ENCODE measurements around the gene GATA1.
"Not testable (repeated sequence)": the region's sequence is repeated elsewhere in the genome, so short reads cannot be mapped to it uniquely, and the experiment has no call there.

The GATA1 gene

DNA sequence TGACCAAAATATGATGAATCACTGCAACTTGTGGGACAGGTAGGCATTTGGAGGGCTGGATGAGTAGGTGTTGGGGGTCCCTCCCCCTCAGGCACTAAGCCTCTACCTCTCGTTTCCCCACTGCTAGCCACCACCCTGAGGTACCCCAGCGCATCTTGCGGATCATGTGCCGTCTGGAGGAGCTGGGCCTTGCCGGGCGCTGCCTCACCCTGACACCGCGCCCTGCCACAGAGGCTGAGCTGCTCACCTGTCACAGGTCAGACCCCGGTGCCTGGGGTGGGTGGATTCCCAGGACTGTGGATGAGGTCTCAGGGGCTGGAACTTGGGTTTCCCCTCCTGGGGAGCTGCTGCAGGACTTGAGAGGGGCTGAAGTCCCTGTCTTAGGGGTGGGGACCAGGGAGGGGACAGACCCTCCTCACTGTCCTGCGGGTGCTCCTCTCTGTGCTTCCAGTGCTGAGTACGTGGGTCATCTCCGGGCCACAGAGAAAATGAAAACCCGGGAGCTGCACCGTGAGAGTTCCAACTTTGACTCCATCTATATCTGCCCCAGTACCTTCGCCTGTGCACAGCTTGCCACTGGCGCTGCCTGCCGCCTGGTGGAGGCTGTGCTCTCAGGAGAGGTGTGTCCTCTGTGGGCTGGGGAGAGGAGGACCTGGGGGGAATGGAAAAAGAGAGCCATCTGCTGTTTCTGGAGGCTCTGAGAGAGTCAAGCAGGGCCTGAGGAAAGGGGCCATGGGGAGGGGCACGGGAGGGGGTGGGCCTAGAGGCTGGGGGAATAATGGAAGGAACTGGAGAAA, 29.8 kb downstream of the GATA1 start:
- DNase-seq: no peak

DNA sequence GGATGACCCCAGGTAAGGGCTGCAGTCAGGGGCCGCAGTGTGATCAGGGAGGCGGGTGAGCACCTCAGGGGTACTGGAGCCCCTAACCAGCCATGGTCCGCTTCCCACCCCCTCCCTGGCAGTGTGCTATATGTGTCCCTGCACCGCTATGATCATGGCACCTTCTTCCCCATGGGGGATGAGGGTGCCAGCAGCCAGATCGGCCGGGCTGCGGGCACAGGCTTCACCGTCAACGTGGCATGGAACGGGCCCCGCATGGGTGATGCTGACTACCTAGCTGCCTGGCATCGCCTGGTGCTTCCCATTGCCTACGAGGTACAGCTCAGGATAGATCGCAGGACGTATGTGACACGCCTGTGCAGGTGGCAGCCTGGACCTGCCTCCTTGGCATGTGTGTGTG, 31.7 kb downstream of the GATA1 start:
- no peak for DNase-seq

DNA sequence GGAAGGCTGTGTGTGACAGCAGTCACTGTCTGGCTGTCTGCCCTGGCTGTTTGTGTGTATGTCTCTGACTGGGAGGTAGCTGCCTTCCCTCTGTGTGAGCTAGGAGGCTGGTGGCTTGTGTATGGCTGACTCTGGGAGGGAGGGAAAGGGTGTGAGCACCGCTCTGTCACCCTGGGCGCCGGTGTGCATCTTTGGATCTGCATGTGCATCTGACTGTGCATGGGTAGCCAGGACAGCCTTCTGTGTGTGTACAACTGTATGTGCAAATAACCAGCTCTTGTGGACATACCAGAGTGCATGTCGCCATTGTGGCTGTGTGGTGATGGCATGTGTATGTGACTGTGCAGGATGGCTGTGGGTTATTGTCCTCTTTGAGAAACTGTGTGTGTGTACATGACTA, 32.5 kb downstream of the GATA1 start:
- no peak for DNase-seq

DNA sequence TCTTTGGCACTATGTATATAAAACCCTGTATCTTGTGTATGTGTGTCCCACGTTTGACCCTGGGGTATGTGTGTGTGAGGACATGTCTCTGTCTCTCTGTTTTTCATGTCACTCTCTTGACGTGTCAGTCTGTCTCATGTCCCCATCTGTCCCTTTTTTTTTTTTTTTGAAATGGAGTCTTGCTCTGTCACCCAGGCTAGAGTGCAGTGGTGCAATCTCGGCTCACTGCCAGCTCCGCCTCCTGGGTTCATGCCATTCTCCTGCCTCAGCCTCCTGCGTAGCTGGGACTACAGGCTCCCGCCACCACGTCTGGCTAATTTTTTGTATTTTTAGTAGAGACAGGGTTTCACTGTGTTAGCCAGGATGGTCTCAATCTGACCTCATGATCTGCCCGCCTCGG, 33.0 kb downstream of the GATA1 start:
- not testable (repeated sequence) for DNase-seq

DNA sequence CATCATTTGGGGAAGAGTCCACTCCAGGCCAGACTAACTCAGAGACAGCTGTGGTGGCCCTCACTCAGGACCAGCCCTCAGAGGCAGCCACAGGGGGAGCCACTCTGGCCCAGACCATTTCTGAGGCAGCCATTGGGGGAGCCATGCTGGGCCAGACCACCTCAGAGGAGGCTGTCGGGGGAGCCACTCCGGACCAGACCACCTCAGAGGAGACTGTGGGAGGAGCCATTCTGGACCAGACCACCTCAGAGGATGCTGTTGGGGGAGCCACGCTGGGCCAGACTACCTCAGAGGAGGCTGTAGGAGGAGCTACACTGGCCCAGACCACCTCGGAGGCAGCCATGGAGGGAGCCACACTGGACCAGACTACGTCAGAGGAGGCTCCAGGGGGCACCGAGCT, 36.7 kb downstream of the GATA1 start:
- no peak for DNase-seq

DNA sequence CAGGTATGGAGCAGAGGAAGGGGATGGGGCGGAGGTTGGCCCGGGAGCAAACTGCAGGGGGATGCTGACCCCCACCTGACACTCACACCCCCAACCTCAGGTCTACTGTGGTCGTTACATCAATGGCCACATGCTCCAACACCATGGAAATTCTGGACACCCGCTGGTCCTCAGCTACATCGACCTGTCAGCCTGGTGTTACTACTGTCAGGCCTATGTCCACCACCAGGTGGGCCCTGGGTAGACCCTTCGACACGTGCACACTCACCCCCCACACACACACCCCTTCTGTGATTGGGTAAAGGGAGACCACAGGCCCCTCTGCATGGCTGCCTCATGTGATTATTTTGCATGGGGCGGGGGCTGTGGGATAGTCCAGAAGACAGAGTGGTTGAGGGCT, 37.7 kb downstream of the GATA1 start:
- no peak for DNase-seq

DNA sequence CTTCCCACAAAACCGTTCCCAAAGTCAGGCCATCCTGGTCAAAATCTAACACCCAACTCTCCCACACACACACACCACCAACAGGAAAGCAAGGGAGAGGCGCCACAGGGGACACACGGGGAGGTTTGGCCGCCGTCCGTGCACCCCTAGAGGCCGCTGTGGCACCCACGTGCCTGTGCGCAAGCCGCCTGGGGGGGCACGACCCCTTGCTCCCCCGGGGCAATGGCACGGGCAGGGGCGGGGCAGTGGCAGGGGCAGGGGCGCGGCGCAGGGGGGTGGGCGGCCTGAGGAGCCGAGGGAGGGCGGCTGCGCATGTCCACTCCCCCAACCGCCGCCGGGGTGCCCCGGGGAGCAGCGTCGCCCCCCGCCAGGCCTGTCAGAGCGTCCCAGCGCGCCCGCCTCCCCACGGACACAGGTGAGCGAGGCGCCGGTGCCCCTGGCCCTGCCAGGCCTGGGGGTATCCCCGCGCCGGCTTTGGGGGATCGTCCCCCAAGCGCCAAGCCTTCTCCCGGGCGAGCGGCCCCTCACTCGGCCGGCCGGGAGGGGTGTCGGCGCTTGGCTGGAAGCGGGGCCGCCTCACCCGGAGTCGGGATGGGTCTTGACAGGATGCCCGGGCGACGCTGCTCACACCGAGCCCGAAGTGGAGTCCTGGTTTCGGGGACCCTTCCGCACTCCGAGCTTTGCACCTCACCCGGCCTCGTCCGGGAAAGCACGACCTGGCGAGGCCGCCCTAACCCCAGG, 39.9 kb downstream of the GATA1 start, which contains the start of gene ERAS:
Gene ERAS, plus strand, starts transcription at position 379 of the 741 bp plus-strand sequence. CDS start 2,611 bp downstream, outside the sequence.
- no peak for DNase-seq

DNA sequence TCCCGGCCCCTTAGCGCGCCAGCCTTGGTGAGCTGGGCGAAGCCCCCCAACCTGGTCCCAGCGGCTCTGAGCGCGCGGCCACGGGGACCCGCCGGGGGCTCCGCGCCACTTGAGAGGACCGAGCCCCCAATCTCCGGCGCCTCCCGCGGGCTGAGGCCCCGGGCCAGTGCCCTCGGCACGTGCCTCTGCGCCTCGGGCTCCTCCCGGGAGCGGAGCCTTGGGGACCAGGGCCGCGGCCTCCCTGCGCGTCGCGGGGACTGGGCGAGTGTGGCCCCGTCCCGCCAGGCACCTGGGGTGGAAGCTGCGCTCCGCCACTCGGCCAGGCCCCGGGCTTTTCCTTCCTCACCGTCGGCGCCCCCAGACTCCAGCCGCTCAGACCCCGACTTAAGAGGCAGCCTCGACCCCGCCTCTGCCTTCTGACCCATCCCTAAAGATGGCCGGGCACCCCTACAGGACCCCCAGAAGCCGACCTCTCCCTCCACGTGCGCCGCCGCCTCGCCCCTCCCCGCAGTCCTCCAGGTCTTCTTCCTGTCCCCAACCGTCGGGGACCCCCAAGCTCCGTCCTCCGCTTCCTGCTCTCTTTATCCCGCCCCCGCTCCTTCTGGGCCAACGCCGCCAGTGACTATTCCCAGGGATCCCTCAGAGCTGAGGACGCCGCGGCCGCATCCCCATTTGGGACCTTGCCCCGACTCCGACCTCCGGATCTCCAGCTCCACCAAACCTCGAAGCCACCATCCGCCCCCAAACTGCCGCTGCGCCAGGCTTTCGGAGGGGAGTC, 40.7 kb downstream of the GATA1 start:
- no peak for DNase-seq

DNA sequence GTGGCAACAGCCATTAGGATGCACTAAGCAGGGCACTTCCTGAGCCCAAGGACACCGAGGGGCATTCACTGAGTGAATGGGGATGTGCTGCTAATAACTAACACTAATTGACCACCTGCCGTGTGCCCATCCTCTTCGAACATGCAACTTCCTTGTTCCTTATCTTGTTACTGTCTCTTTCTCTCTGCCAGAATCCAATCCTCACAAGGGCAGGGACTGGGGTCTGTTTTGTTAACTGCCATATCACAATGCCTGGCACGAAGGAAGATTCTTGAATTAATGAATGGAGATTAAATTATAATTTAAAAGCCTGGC, 41.2 kb downstream of the GATA1 start:
- DNase-seq: no peak

DNA sequence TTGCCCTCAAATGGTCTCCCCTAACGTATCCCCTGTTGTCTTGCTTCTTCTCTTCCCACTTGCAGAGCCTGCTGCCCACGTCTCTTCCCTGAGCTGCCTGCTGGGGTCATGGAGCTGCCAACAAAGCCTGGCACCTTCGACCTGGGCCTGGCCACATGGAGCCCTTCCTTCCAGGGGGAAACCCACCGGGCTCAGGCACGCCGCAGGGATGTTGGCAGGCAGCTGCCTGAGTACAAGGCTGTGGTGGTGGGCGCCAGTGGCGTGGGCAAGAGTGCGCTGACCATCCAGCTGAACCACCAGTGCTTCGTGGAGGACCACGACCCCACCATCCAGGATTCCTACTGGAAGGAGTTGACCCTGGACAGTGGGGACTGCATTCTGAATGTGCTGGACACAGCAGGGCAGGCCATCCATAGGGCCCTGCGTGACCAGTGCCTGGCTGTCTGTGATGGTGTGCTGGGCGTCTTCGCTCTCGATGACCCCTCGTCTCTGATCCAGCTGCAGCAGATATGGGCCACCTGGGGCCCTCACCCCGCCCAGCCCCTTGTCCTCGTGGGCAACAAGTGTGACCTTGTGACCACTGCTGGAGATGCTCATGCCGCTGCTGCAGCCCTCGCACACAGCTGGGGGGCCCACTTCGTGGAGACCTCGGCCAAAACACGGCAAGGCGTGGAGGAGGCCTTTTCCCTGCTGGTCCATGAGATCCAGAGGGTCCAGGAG, 42.8 kb downstream of the GATA1 start:
- no peak for DNase-seq

DNA sequence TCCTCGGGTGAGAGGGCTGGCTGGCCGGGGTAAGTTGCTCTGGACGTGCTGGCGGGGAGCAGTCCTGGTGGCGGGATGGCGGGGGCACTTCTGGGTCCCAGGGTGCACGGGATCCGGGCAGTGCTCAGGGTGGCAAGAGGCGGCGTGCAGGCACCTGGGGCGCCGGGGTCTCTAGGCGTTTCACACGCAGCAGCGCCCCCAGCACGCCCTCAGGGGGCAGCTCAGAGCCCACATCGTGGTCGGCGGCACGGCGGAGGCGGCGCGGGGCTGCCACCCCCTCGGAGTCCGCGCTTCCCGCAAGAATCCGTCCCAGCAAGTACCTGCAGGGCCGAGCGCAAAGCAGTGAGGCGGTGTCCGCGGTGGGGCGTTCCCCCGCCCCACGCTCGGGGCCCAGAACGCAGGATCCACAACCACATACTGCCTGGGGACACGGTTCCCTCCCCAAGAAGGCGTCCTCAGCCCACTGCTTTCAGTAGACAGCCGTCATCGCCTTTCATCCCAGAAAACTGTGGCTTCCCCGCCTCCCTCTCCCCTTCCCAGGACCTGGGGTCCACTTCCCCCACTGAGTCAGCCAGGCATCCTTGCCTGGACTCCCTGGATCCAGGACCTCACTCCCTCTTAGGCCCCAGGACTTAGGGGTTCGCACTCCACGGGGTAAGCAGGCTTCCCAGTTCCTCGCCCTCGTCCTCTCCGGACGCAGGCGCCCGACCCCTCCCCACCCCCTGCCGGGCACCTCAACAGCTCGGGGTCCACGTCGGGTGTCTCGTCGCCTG, 44.9 kb downstream of the GATA1 start:
- no peak for DNase-seq

DNA sequence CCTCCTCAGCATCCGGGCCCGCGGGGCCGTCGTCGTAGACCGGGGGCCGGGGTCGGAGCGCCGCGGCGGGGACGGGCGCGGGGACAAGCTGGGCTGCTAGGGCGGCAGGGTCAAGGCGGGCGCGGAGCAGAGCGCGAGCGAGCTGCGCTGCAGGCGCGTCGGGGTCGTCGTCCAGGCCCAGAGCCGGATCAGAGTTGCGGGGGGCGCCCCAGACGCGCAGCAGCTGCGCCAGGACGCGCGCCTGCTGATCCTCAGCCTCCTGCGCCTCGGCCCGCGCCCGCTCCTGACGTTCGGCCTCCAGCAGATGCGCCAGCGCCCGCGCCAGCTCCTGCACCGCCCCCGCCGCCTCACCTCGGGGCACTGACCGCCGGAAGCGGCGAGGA, 45.5 kb downstream of the GATA1 start:
- DNase-seq: no peak

DNA sequence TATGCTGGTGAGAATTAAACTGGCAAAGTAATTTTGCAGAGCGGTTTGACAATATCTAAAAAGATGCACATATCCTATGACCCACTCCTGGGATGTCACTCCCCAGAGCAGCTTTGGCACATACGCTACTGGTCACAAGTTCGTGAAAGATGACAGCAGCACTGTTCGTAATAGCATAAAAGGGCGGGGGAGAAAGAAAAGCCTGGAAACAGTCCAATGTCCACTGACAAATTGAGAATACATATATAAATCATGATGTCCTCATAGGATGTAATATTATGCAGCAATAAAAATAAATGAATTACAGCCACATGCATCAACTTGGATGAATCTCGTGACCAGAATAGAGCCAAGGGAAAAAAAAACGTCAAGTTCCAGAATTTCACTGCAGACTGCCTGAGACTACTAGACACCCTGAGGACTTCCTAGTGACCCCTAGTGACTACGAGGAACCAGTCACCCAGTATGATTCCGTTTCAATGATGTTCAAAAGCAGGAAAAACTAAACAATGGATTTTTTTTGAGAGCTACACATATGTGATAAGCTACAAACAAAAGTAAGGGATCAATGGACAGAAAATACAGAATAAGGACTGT, 47.2 kb downstream of the GATA1 start:
- no peak for DNase-seq

DNA sequence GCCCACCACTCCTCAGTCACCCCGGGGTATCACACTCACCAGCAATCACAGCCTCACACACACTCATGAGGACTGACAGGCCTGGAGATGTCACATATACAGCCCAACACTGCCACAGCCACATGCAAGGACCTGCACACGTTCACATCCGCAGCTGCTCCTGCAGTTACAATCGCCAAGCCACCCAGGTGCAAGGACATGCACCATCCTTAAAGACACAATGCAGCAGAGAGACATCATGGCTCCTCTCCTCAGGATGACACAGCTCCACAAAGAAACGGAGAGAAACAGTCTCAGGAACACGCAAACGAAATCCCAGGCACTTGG, 48.0 kb downstream of the GATA1 start:
- no peak for DNase-seq

DNA sequence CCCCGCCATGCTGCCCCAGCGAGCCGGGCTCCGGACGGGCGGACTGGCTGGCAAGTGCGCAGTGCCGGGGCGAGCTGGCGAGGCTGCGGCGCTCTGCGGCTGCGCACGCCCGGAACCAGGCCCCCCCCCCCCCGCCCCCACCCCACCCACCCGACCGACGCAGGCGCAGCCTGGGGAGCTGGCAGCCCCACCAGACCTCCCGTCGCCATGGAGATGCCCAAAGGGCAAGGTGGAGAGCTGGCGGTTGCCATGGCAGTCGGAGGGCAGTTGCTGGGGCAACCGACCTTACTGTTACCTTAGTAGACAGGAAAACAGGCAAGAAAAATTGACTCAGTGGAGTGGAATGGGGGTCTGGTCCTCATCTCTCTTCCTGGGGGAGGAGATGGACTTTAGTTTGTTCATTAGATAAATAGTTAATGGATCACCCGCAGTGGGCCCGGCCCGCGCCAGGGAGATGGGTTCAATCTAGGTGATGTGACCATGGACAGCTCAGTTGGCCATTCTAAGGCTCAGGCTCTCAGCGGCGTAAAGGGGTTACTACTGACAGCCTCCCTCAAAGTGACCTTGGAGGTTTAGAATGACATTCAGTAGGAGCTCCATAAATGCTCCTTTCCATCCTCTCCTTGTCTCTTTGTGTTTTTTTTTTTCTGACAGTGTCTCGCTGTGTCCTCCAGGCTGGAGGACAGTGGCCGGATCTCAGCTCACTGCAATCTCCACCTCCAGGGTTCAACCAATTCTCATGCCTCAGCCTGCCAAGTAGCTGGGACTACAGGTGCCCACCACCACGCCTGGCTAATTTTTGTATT, 49.3 kb downstream of the GATA1 start, which contains the start of gene PCSK1N:
Gene PCSK1N, minus strand, starts transcription at position 87 of the 806 bp plus-strand sequence. Its CDS starts 78 bp downstream, at position 9.
- no peak for DNase-seq

DNA sequence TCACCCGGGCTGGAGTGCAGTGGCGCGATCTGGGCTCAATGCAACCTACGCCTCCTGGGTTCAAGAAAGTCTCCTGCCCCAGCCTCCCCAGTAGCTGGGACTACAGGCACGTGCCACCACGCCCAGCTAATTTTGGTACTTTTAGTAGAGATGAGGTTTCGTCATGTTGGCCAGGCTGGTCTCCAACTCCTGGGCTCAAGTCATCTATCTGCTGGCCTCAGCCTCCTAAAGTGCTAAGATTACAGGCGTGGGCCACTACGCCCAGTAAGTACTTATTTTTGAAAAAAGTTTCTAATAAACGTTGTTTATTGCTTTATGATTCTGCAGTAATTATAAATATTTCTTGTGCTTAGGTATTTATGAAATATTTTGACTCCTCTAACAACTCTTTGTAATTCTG, 53.3 kb downstream of the GATA1 start:
- DNase-seq: no peak

Measured in amniotic stem cell (primary cell).